ENCODE results near the gene PECR. TPM values are rescaled to one million over a fixed set of nuclear protein-coding genes. Genes with fewer than 3 reads are reported as not detected.
A peak's percentile ranks its signal among the peaks of the same experiment; 100 is the strongest.

The PECR gene
- total RNA-seq, 1 donor from 2014 or later, result 6.6 TPM

DNA sequence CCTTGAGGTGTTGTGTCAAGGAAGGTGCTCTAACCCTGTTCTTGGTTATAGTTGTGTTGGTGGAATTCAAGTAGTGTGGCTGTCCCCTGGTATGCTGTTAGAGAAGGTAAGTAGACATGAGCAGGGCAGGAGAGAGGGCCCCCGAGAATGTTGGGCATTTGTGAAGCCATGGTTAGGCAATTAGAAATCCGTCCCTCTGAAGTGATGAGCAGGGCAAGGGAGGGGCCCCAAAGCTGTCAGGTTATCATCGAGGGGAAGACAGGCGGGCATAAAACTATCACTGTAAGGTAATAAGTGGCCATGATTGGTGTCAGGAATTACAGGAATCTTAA is 32.7 kb upstream of the PECR start:
- H3K4me3 Mint-ChIP-seq (ENCODE audit: unreplicated experiment), result peak overlapping the region; percentile 85
- TF ChIP-seq, protein P1, sequence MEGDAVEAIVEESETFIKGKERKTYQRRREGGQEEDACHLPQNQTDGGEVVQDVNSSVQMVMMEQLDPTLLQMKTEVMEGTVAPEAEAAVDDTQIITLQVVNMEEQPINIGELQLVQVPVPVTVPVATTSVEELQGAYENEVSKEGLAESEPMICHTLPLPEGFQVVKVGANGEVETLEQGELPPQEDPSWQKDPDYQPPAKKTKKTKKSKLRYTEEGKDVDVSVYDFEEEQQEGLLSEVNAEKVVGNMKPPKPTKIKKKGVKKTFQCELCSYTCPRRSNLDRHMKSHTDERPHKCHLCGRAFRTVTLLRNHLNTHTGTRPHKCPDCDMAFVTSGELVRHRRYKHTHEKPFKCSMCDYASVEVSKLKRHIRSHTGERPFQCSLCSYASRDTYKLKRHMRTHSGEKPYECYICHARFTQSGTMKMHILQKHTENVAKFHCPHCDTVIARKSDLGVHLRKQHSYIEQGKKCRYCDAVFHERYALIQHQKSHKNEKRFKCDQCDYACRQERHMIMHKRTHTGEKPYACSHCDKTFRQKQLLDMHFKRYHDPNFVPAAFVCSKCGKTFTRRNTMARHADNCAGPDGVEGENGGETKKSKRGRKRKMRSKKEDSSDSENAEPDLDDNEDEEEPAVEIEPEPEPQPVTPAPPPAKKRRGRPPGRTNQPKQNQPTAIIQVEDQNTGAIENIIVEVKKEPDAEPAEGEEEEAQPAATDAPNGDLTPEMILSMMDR (IDR thresholded peaks at IDR 0.05), result no peak
- H3K9me3 Mint-ChIP-seq (ENCODE audit: unreplicated experiment), result no peaks in the 10 kb centered on the region
- no peaks in the 10 kb centered on the region for H3K27me3 Mint-ChIP-seq (ENCODE audit: unreplicated experiment)
- peaks cover 55% of the 10 kb centered on the region for H3K36me3 Mint-ChIP-seq (ENCODE audit: unreplicated experiment)
- H3K27ac Mint-ChIP-seq (ENCODE audit: unreplicated experiment), result peak overlapping the region; percentile 99
- H3K4me1 Mint-ChIP-seq (ENCODE audit: unreplicated experiment), result peaks cover 53% of the 10 kb centered on the region
- no peak for DNase-seq (ENCODE audit: extremely low spot score, unreplicated experiment)

DNA sequence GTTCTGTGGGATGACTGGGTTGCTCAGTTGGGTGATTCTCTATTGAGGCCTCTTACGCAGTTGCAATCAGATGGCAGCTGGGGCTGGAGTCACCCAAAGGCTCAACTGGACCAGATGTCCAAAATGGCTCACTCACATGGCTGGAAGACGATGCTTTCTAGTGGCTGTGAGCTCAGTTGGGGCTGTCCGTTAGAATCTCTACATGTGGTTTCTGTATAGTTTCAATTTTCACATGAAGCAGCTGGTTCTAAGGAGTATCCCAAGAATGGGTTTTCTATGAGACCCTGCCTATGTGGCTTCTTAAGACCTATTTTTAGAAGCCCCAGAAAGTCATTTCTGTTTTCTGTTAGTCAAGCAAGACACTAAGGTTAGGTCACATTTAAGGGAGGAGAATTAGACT is 32.0 kb upstream of the PECR start:
- no peaks in the 10 kb centered on the region for H3K27me3 Mint-ChIP-seq (ENCODE audit: unreplicated experiment)
- TF ChIP-seq, protein P1 (IDR thresholded peaks at IDR 0.05), result no peak
- peaks cover 55% of the 10 kb centered on the region for H3K4me1 Mint-ChIP-seq (ENCODE audit: unreplicated experiment)
- no peak overlapping the region for H3K27ac Mint-ChIP-seq (ENCODE audit: unreplicated experiment)
- peaks cover 48% of the 10 kb centered on the region for H3K36me3 Mint-ChIP-seq (ENCODE audit: unreplicated experiment)
- DNase-seq (ENCODE audit: extremely low spot score, unreplicated experiment), result no peak
- no peak overlapping the region for H3K4me3 Mint-ChIP-seq (ENCODE audit: unreplicated experiment)
- no peaks in the 10 kb centered on the region for H3K9me3 Mint-ChIP-seq (ENCODE audit: unreplicated experiment)

DNA sequence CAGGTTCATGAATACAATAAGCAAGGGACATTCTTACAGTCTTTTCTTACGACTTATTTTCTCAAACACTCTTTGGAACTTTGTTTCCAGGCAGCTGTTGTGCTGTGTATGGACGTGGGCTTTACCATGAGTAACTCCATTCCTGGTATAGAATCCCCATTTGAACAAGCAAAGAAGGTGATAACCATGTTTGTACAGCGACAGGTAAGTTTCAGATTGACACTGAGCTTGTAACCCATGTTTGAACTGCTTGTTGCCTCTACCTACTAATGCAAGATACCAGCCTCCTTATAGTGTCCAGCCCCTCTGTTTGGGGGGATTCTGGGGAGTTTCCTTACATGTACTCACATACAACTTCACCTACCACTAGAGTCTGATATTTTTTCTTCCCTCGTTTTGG is 31.3 kb upstream of the PECR start:
- H3K4me1 Mint-ChIP-seq (ENCODE audit: unreplicated experiment), result peaks cover 62% of the 10 kb centered on the region
- peaks cover 42% of the 10 kb centered on the region for H3K36me3 Mint-ChIP-seq (ENCODE audit: unreplicated experiment)
- peak overlapping the region; percentile 5 for H3K27ac Mint-ChIP-seq (ENCODE audit: unreplicated experiment)
- DNase-seq (ENCODE audit: extremely low spot score, unreplicated experiment), result no peak
- no peak overlapping the region for H3K4me3 Mint-ChIP-seq (ENCODE audit: unreplicated experiment)
- no peaks in the 10 kb centered on the region for H3K27me3 Mint-ChIP-seq (ENCODE audit: unreplicated experiment)
- TF ChIP-seq, protein P1 (IDR thresholded peaks at IDR 0.05), result no peak
- H3K9me3 Mint-ChIP-seq (ENCODE audit: unreplicated experiment), result no peaks in the 10 kb centered on the region

DNA sequence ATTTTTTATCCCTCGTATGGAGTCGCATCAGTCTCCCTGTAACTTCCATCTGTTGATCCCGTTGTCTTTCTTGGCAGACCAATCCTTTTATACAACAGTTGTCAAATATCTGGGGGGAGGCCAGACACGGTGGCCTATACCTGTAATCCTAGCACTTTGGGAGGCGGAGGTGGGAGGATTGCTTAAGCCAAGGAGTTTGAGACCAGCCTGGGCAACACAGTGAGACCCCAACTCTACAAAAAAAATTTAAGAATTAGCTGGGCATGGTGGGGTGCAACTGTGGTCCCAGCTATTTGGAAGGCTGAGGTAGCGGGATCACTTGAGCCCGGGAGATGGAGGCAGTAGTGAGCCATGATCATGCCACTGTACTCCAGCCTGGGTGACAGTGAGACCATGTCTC is 29.5 kb upstream of the PECR start:
- peak overlapping the region; percentile 100 for H3K27ac Mint-ChIP-seq (ENCODE audit: unreplicated experiment)
- peaks cover 27% of the 10 kb centered on the region for H3K36me3 Mint-ChIP-seq (ENCODE audit: unreplicated experiment)
- peaks cover 55% of the 10 kb centered on the region for H3K4me1 Mint-ChIP-seq (ENCODE audit: unreplicated experiment)

DNA sequence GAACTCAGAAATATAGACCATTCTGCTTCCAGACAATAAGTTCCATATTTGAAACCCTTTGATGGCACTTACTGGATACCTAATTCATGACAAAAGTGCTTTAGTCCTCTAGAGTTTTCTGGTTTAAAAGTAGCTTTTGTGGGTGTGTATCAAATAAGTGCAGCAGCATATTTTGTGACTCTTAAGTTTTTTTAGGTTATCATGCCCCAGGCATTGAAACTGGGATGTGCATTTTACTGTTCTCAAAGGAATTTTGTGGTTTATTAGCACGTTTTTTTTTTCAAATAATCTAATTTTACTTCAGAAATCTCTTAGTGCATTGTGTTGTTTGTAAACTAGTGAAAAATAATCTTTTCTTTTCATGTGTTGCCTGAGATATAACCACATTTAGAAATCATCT is 29.0 kb upstream of the PECR start:
- Mint-ChIP-seq H3K27ac (ENCODE audit: unreplicated experiment) (peak overlapping the region; percentile 100), H3K27me3 (ENCODE audit: unreplicated experiment) (no peaks in the 10 kb centered on the region), H3K36me3 (ENCODE audit: unreplicated experiment) (peaks cover 26% of the 10 kb centered on the region), H3K4me1 (ENCODE audit: unreplicated experiment) (peaks cover 50% of the 10 kb centered on the region), H3K9me3 (ENCODE audit: unreplicated experiment) (no peaks in the 10 kb centered on the region), H3K4me3 (ENCODE audit: unreplicated experiment) (peak overlapping the region; percentile 100)
- DNase-seq (ENCODE audit: extremely low spot score, unreplicated experiment), result no peak
- TF ChIP-seq, protein P1 (IDR thresholded peaks at IDR 0.05), result no peak

More for the DNA sequence above, 29.5 kb upstream of the PECR start:
- peak overlapping the region; percentile 100 for H3K4me3 Mint-ChIP-seq (ENCODE audit: unreplicated experiment)
- no peak for DNase-seq (ENCODE audit: extremely low spot score, unreplicated experiment)
- H3K27me3 Mint-ChIP-seq (ENCODE audit: unreplicated experiment), result no peaks in the 10 kb centered on the region
- TF ChIP-seq, protein P1 (IDR thresholded peaks at IDR 0.05), result no peak
- no peaks in the 10 kb centered on the region for H3K9me3 Mint-ChIP-seq (ENCODE audit: unreplicated experiment)

All from osteocyte (in vitro differentiated cells).